Mesodermal cell (in vitro differentiated cells): ENCODE measurements around the gene GPR148. TPM values are rescaled to one million over a fixed set of nuclear protein-coding genes. Genes with fewer than 3 reads are reported as not detected.
"Not testable (repeated sequence)": the region's sequence is repeated elsewhere in the genome, so short reads cannot be mapped to it uniquely, and the experiment has no call there.

Experiments used
- H3K27ac ChIP-seq: 2 replicates; pipeline ENCODE4 v1.7.0; 2013; ENCODE audit warnings: mild to moderate bottlenecking, low read depth, low read length, moderate library complexity; ENCODE audit not compliant: severe bottlenecking
- H3K36me3 ChIP-seq: 2 replicates; pipeline ENCODE4 v1.7.1; 2013; ENCODE audit warnings: mild to moderate bottlenecking, low read length, moderate library complexity; ENCODE audit not compliant: control insufficient read depth, insufficient read depth
- H3K4me1 ChIP-seq: one replicate; pipeline ENCODE4 v1.7.1; 2013; ENCODE audit warnings: mild to moderate bottlenecking, low read length; ENCODE audit not compliant: insufficient read depth, control insufficient read depth, poor library complexity, severe bottlenecking
- H3K4me3 ChIP-seq: 2 replicates; pipeline ENCODE4 v1.7.0; 2013; ENCODE audit warnings: low read length, control low read depth, mild to moderate bottlenecking; ENCODE audit not compliant: insufficient read depth, poor library complexity, severe bottlenecking; ENCODE audit errors: extremely low read depth
- H3K9me3 ChIP-seq: 2 replicates; pipeline ENCODE4 v1.7.1; 2013; ENCODE audit warnings: mild to moderate bottlenecking, low read length, moderate library complexity; ENCODE audit not compliant: control insufficient read depth
- WGBS, 2 experiments: methylation state at CpG; one replicate each; pipeline ENCODE4 v1.1.5; 2013; ENCODE audit warnings: missing lambda C conversion rate in 2 of 2; ENCODE audit not compliant: insufficient coverage in 2 of 2; 5-methylcytosine and 5-hydroxymethylcytosine counted together
- polyA plus RNA-seq, 2 experiments: library from polyadenylated mRNA; stranded (reverse); fragments of 50-300 nt; gene quantifications; one replicate each; pipeline ENCODE4 v1.2.3, GENCODE V29; 2013

GPR148 gene
- polyA plus RNA-seq (2013, experiment 1 of 2) = not detected
- polyA plus RNA-seq (2013, experiment 2 of 2) = not detected

DNA sequence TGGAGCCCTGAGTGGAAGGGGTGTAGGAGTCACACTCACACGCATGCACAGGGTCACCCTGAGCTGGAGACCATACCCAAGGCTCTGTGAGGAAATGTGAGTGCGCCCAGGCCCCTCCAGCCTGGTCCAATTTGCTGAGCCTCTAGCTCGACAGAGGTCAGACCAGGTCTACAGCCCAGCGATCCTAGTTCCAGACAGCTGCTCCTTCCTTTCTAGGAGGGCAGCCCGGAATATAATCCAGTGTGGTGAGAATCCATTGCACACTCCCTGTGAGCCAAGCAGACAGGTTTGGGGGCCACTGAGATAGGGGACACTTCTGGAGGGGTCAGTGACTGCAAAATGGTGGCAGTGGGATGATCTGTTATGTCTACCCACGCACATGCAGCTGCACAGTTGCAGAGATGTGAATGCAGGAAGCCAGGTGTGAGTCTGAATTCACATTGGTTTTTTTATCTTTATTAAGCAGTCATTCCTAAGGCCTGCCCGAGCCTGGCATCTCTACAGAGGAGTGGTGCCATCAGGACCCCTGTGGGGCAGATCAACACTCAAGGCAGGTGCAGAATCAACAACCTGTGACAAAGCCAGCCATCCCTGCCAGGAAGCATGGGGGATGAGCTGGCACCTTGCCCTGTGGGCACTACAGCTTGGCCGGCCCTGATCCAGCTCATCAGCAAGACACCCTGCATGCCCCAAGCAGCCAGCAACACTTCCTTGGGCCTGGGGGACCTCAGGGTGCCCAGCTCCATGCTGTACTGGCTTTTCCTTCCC is at the start of gene GPR148:
Gene GPR148, plus strand, starts transcription at position 522 of the 768 bp plus-strand sequence. Its CDS starts 82 bp downstream, at position 604.
- WGBS, 2 experiments = 87 to 93% methylated on average over 5 to 6 of the region's 8 CpGs
- H3K4me1 ChIP-seq = peaks cover 5% of the 10 kb centered on the region
- H3K36me3 ChIP-seq = no peaks in the 10 kb centered on the region
- H3K9me3 ChIP-seq = no peaks in the 10 kb centered on the region
- peak within 1 kb of the TSS; percentile 50 for H3K4me3 ChIP-seq
- peak within 1 kb of the TSS; percentile 25 for H3K27ac ChIP-seq

DNA sequence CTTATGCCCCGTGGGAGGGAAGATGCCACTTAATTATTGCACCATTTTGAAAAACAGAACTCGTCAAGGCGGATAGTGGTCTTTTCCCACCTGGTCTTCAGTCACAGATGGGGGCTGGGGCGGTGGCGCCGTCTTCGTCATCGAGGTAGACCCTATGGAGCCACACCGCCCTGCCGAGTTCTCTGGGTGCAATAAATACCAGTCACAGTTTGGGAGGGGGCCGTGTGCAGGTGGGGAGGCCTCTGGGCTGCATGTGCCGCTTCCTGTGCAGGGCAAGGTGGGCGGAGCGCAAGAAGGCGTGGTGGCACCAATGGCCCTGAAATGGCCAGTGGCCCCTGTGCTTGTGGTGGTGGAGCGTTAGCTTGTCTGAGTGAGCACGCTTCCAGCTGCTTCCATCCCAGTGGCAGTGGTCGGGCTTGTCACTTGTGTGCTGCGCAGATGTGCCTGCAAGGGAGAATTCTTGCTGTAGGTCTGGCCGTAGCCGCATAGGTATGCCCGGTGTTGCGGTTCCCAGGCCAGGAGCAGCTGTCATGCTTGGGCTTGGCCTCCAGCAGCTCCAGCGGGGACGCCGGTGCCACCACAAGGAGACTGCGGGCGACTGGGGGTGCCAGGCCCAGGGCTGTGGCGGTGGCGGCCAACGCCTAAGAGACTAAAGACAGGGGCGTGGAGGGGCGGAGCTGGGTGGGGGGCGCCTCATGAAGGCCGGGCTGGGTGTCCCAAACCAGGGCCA is 36.7 kb upstream of the GPR148 start:
- not testable (repeated sequence) for H3K27ac ChIP-seq, H3K9me3 ChIP-seq, H3K36me3 ChIP-seq, H3K4me3 ChIP-seq, H3K4me1 ChIP-seq
- no CpG with 5 or more reads among the region's 35 CpGs for WGBS, 2 experiments

DNA sequence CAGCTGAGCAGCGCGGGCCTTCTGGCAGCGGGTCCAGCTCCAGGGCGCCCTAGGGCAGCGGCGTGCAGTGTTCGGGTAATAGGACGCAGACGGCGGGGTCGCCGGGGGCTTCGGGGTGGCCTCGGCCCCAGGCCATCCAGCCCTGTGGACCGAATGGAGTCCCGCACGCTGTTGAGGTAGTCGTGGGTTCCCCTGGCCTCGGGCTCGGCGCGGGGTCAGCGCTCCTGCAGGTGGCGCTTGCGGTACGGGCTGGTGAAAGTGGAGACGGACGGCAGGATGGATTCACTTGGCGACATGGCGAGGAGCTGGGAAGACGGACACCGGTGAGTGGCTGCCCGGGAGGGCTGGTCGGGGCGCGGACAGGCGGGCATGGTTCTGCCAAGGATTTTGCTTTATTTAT is 35.4 kb upstream of the GPR148 start:
- H3K4me3 ChIP-seq, H3K4me1 ChIP-seq, H3K36me3 ChIP-seq, H3K9me3 ChIP-seq, H3K27ac ChIP-seq: not testable (repeated sequence)
- WGBS, 2 experiments = 3% methylated on average over 7 of the region's 37 CpGs; no CpG with 5 or more reads in 1 of the 2 experiments

DNA sequence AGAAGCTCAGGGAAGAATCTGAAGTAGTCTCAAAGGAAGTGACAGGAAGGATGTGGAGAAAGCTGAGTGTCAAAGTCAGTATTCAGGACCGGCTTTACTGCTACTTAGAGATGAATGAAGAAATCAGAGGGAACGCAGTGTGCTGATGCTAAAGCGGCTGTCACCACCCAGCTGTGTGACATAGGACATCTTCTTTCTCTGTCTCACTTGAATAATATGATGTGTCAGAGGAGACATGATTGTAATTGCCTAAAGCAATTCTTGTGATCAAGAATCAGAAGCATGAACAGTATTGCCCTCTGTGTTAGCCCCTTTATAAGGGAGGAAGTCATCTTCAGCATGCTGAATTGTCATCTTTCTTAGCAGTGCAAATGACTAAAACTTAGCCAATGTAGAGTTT is 25.6 kb upstream of the GPR148 start:
- not testable (repeated sequence) for H3K4me3 ChIP-seq, H3K4me1 ChIP-seq, H3K9me3 ChIP-seq, H3K27ac ChIP-seq, H3K36me3 ChIP-seq
- 80 to 100% methylated on average over 1 of the region's 3 CpGs for WGBS, 2 experiments

- H3K4me1 ChIP-seq, H3K9me3 ChIP-seq, H3K4me3 ChIP-seq, H3K27ac ChIP-seq, H3K36me3 ChIP-seq: not testable (repeated sequence)
- WGBS, 2 experiments = no CpG with 5 or more reads among the region's 2 CpGs
These were observed 14.1 kb upstream of the GPR148 start for GRCh38 chr2:130714795-130715194.

GRCh38 chr2:130720036-130720435 is 8.8 kb upstream of the GPR148 start:
- no peaks in the 10 kb centered on the region for H3K36me3 ChIP-seq
- no peak overlapping the region for H3K27ac ChIP-seq
- no peak overlapping the region for H3K4me3 ChIP-seq
- peaks cover 8% of the 10 kb centered on the region for H3K9me3 ChIP-seq
- 87 to 90% methylated on average over 5 of the region's 8 CpGs for WGBS, 2 experiments
- H3K4me1 ChIP-seq = no peaks in the 10 kb centered on the region

GRCh38 chr2:130720528-130720927 is 8.3 kb upstream of the GPR148 start:
- peaks cover 8% of the 10 kb centered on the region for H3K9me3 ChIP-seq
- WGBS, 2 experiments = 100% methylated on average over 1 of the region's 3 CpGs; no CpG with 5 or more reads in 1 of the 2 experiments
- no peak overlapping the region for H3K27ac ChIP-seq
- no peak overlapping the region for H3K4me3 ChIP-seq
- no peaks in the 10 kb centered on the region for H3K36me3 ChIP-seq
- H3K4me1 ChIP-seq = no peaks in the 10 kb centered on the region

GRCh38 chr2:130724455-130724854 is 4.4 kb upstream of the GPR148 start:
- no peak overlapping the region for H3K4me3 ChIP-seq

DNA sequence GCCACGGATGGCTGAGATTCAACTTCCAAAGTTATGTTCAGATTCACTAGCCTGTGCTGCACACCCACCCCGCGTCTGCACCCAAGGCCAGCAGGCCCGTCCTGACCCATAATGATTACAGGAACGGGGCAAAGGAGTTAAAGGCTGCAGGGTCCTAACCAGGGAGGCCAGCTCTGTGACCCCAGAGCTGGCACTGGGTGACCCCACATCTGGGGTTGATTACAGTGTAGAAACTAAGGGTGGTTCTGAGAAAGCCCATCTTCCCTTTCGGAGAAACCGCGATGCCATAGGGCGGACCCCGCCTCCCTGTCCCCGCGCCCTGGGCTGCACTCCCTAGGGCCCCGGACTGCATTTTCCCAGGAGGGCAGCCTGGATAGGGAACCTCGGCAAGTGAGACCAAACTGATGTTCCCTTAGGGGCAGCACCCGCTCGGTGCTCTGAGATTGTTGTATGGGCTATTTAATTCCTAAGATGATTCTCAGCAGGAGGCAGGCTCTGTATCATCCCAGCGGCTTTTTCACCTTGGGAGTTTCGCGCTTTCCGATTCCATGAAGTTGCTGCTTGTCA is 2.2 kb upstream of the GPR148 start:
- Histone ChIP-seq H3K9me3 (peaks cover 8% of the 10 kb centered on the region), H3K27ac (peak overlapping the region; percentile 41), H3K4me1 (peaks cover 5% of the 10 kb centered on the region), H3K4me3 (peak overlapping the region; percentile 50), H3K36me3 (no peaks in the 10 kb centered on the region)
- 65 to 74% methylated on average over 7 to 13 of the region's 20 CpGs for WGBS, 2 experiments

More at GRCh38 chr2:130724455-130724854, 4.4 kb upstream of the GPR148 start:
- Histone ChIP-seq H3K9me3 (peaks cover 8% of the 10 kb centered on the region), H3K4me1 (peaks cover 5% of the 10 kb centered on the region), H3K36me3 (no peaks in the 10 kb centered on the region), H3K27ac (no peak overlapping the region)
- WGBS, 2 experiments = 88 to 89% methylated on average over 2 of the region's 2 CpGs

- peak overlapping the region; percentile 50 for H3K4me3 ChIP-seq
- H3K9me3 ChIP-seq = peaks cover 1% of the 10 kb centered on the region
- H3K36me3 ChIP-seq = no peaks in the 10 kb centered on the region
- 1 to 2% methylated on average over 38 to 44 of the region's 48 CpGs for WGBS, 2 experiments
- H3K27ac ChIP-seq = peak overlapping the region; percentile 41
- peaks cover 5% of the 10 kb centered on the region for H3K4me1 ChIP-seq
These were observed 1.5 kb upstream of the GPR148 start for GRCh38 chr2:130727286-130727924.
